HL-60 (cell line): ENCODE results near the gene ZAP70.

Experiments
- DNase-seq, 2 experiments: peaks; one replicate each; pipeline ENCODE4 v3.0.0-alpha.2; 2010 to 2020; ENCODE audit warnings: low read depth in 1 of 2, low spot score in 1 of 2
- H3K27ac ChIP-seq: fragments of 250-450 bp; sonication (Bioruptor Pico); replicated peaks from 2 replicates; pipeline ENCODE4 v1.5.1; 2020; ENCODE audit warnings: mild to moderate bottlenecking, moderate library complexity
- H3K27me3 ChIP-seq: fragments of 250-450 bp; sonication (Bioruptor Pico); 2 replicates; pipeline ENCODE4 v1.5.1; 2021; ENCODE audit warnings: mild to moderate bottlenecking, moderate library complexity; ENCODE audit not compliant: insufficient read depth, poor library complexity, severe bottlenecking
- H3K4me3 ChIP-seq: replicated peaks from 2 replicates; pipeline ENCODE4 v1.5.1; 2011; ENCODE audit warnings: mild to moderate bottlenecking, control low read depth, low read length; ENCODE audit not compliant: insufficient read depth
- GABPA ChIP-seq: IDR thresholded peaks from 2 replicates; pipeline ENCODE4 v1.6.1; 2012; ENCODE audit warnings: low read depth
- POLR2AphosphoS5 ChIP-seq: IDR thresholded peaks from 2 replicates; pipeline ENCODE4 v1.6.1; 2012; ENCODE audit warnings: low read depth
- SPI1 ChIP-seq: IDR thresholded peaks from 2 replicates; pipeline ENCODE4 v1.6.1; 2012; ENCODE audit warnings: low read depth, mild to moderate bottlenecking, borderline replicate concordance
- TF ChIP-seq, protein P1 (sequence below): IDR thresholded peaks from one replicate; pipeline ENCODE4 v1.5.1; 2011; ENCODE audit warnings: low read length, control low read depth, inconsistent platforms; ENCODE audit not compliant: insufficient read depth
- TF ChIP-seq, protein P2 (sequence below): IDR thresholded peaks from 2 replicates; pipeline ENCODE4 v1.6.1; 2012; ENCODE audit warnings: low read depth; ENCODE audit not compliant: insufficient replicate concordance

The ZAP70 gene

DNA sequence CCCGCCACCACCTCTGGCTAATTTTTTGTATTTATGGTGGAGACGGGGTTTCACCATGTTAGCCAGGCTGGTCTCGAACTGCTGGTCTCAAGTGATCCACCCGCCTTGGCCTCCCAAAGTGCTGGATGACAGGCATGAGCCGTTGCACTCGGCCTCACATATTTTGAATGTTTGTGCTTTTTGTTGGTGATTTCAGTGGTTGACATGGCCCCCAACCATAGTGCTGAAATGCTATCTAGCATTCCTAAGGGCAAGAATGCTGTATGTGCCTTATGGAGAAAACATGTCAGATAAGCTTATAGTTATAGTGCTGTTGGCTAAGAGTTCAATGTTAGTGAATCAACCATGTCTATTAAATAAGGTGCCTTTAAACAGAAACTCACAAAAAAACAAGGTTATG lies 8.9 kb downstream of the ZAP70 start:
- Histone ChIP-seq H3K27me3 (no peaks in the 10 kb centered on the region), H3K27ac (no peak overlapping the region), H3K4me3 (no peak overlapping the region)
- TF ChIP-seq, protein P1, sequence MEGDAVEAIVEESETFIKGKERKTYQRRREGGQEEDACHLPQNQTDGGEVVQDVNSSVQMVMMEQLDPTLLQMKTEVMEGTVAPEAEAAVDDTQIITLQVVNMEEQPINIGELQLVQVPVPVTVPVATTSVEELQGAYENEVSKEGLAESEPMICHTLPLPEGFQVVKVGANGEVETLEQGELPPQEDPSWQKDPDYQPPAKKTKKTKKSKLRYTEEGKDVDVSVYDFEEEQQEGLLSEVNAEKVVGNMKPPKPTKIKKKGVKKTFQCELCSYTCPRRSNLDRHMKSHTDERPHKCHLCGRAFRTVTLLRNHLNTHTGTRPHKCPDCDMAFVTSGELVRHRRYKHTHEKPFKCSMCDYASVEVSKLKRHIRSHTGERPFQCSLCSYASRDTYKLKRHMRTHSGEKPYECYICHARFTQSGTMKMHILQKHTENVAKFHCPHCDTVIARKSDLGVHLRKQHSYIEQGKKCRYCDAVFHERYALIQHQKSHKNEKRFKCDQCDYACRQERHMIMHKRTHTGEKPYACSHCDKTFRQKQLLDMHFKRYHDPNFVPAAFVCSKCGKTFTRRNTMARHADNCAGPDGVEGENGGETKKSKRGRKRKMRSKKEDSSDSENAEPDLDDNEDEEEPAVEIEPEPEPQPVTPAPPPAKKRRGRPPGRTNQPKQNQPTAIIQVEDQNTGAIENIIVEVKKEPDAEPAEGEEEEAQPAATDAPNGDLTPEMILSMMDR = no peak
- TF ChIP-seq, protein P2, sequence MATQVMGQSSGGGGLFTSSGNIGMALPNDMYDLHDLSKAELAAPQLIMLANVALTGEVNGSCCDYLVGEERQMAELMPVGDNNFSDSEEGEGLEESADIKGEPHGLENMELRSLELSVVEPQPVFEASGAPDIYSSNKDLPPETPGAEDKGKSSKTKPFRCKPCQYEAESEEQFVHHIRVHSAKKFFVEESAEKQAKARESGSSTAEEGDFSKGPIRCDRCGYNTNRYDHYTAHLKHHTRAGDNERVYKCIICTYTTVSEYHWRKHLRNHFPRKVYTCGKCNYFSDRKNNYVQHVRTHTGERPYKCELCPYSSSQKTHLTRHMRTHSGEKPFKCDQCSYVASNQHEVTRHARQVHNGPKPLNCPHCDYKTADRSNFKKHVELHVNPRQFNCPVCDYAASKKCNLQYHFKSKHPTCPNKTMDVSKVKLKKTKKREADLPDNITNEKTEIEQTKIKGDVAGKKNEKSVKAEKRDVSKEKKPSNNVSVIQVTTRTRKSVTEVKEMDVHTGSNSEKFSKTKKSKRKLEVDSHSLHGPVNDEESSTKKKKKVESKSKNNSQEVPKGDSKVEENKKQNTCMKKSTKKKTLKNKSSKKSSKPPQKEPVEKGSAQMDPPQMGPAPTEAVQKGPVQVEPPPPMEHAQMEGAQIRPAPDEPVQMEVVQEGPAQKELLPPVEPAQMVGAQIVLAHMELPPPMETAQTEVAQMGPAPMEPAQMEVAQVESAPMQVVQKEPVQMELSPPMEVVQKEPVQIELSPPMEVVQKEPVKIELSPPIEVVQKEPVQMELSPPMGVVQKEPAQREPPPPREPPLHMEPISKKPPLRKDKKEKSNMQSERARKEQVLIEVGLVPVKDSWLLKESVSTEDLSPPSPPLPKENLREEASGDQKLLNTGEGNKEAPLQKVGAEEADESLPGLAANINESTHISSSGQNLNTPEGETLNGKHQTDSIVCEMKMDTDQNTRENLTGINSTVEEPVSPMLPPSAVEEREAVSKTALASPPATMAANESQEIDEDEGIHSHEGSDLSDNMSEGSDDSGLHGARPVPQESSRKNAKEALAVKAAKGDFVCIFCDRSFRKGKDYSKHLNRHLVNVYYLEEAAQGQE = no peak
- no peak for TF ChIP-seq POLR2AphosphoS5
- TF ChIP-seq GABPA = no peak
- no peak for TF ChIP-seq SPI1
- DNase-seq = no peak

DNA sequence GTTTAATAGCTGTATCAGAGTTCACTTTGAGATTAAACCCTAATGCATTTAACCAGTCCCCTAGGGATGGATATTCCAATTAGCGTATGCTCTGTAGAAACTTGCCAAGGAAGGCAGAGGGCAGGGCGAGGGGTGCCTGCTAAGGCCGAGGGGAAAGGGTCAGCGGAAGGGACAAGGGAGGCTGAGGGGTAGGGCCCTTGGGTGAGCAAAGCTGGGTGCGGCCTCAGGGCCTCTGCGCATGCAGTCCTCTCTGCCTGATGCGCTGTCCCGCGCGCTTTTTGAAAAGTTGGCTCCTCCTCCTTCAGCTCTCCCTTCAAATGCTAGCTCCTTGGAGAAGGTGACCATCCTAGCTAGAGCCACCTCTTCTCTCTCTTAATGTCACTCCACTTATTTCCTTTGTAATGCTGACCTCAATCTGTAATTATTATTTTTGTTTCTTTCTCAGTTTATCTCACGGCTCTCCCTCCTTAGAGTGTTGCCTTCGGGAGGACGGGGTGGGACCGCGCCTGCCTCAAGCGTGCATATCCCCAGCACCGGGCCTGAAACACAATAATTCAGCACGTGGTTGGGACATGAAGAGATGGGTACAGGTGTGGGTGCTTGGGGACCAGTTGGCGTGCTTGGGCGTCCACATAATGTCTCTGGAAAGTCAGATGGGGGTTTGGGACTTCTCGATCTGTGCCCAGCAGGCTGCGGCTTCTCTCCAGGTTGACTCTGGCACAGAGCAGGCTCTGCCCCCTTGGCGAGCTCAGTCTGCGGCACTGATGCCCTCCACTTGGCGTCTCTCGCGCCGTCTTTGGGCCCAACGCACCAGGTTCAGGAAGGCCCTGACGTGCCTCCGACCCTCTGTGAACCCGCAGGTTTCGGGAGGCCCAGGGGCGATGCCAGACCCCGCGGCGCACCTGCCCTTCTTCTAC lies 10.0 kb downstream of the ZAP70 start:
- Histone ChIP-seq H3K4me3 (no peak overlapping the region), H3K27ac (no peak overlapping the region), H3K27me3 (no peaks in the 10 kb centered on the region)
- DNase-seq = no peak
- TF ChIP-seq, protein P1 = no peak

DNA sequence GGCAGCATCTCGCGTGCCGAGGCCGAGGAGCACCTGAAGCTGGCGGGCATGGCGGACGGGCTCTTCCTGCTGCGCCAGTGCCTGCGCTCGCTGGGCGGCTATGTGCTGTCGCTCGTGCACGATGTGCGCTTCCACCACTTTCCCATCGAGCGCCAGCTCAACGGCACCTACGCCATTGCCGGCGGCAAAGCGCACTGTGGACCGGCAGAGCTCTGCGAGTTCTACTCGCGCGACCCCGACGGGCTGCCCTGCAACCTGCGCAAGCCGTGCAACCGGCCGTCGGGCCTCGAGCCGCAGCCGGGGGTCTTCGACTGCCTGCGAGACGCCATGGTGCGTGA lies 10.7 kb downstream of the ZAP70 start:
- Histone ChIP-seq H3K27me3 (no peaks in the 10 kb centered on the region), H3K4me3 (no peak overlapping the region), H3K27ac (no peak overlapping the region)
- DNase-seq = no peak
- TF ChIP-seq, protein P1 = no peak
- no peak for TF ChIP-seq GABPA
- TF ChIP-seq, protein P2 = no peak
- no peak for TF ChIP-seq SPI1
- no peak for TF ChIP-seq POLR2AphosphoS5

DNA sequence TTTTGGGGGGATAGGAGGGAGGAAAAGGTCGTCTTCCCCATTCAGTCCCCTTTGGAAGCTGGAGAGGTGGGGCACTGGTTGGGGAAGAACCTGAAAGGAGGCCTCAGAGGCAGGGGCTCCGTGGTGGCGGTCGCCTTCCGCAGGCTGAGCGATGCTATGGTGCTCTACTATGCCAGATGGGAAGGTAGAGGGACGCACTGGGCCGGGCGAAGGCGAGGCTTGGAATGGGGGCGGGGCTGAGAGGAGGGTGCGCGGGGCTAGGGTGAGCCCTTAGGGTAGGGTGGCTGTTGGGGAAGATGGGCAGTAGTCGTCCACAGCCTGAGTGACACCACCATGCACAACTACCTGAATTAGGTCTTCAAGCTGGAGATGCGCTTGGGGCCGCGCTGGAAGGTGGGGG lies 11.1 kb downstream of the ZAP70 start:
- DNase-seq = no peak
- Histone ChIP-seq H3K27ac (no peak overlapping the region), H3K4me3 (no peak overlapping the region), H3K27me3 (no peaks in the 10 kb centered on the region)
- TF ChIP-seq GABPA (no peak), SPI1 (no peak), POLR2AphosphoS5 (no peak)
- TF ChIP-seq, protein P2 = no peak
- TF ChIP-seq, protein P1 = no peak
